T-cell (primary cell): ENCODE measurements around the gene SAMD4A. TPM values are rescaled to one million over a fixed set of nuclear protein-coding genes. Genes with fewer than 3 reads are reported as not detected.

ENCODE experiments used
- ATAC-seq, 4 experiments: fragments of 200-7000 bp in 3 of 4; fragments of 150-1000 bp in 1 of 4; cut with Tn5 transposase; replicated peaks in 1 of 4; 1 replicate in 3 of 4; 2 replicates in 1 of 4; pipeline ENCODE4 v1.10.0; 2021; ENCODE audit warnings: moderate library complexity in 3 of 4, mild to moderate bottlenecking in 2 of 4, moderate number of reproducible peaks in 1 of 4
- CTCF ChIA-PET, 2 donors: fragments of 300-600 bp; sonication (Branson Sonifier 250); formaldehyde crosslinking; loops; one replicate each; lab custom pipeline; 2022; ENCODE audit warnings: antibody characterized with exemption in 2 of 2; lab: Charles Lee
- POLR2A ChIA-PET, 2 donors: fragments of 300-600 bp; sonication (Branson Sonifier 250); formaldehyde crosslinking; loops; one replicate each; lab custom pipeline; 2022; ENCODE audit warnings: antibody characterized with exemption in 2 of 2; lab: Charles Lee
- DNase-seq, 35 experiments: peaks; one replicate each; pipeline versions ENCODE4 v3.0.0 to v3.0.0-alpha.2; 2013 to 2023
- H3K27ac ChIP-seq: one replicate; pipeline ENCODE4 v1.5.1; 2013; ENCODE audit warnings: low read length
- H3K27me3 ChIP-seq, 2 experiments: replicated peaks in 1 of 2; 1 replicate in 1 of 2; 2 replicates in 1 of 2; pipeline versions ENCODE4 v1.6.1 to v1.7.0; 2013; ENCODE audit warnings: low read length in 1 of 2, mixed read lengths in 1 of 2; ENCODE audit not compliant: control insufficient read depth in 2 of 2, insufficient read depth in 2 of 2; ENCODE audit errors: extremely low read depth in 1 of 2
- H3K36me3 ChIP-seq, 2 donors: 1 replicate in 1 of 2; 2 replicates in 1 of 2; pipeline versions ENCODE4 v1.6.1 to v1.7.0; 2013; ENCODE audit warnings: low read length in 1 of 2; ENCODE audit not compliant: control insufficient read depth in 2 of 2, insufficient read depth in 1 of 2; ENCODE audit errors: extremely low read depth in 1 of 2
- H3K4me1 ChIP-seq, 2 experiments: 1 replicate in 1 of 2; 2 replicates in 1 of 2; pipeline versions ENCODE4 v1.6.1 to v1.7.0; 2013; ENCODE audit warnings: low read length in 2 of 2, mixed read lengths in 1 of 2; ENCODE audit not compliant: insufficient read depth in 2 of 2, control insufficient read depth in 1 of 2; ENCODE audit errors: extremely low read depth in 1 of 2
- H3K4me3 ChIP-seq, 2 donors: 1 replicate in 1 of 2; 2 replicates in 1 of 2; pipeline versions ENCODE4 v1.5.1 to v1.7.0; 2013; ENCODE audit warnings: mild to moderate bottlenecking in 2 of 2, low read length in 1 of 2, moderate library complexity in 1 of 2; ENCODE audit not compliant: control insufficient read depth in 1 of 2; ENCODE audit errors: extremely low read depth in 1 of 2
- H3K9me3 ChIP-seq: 2 replicates; pipeline ENCODE4 v1.7.0; 2013
- H3K27ac Mint-ChIP-seq, 2 donors: one replicate each; pipeline ENCODE4 v1.8.0; 2020 to 2021; ENCODE audit warnings: mild to moderate bottlenecking in 2 of 2, mixed read lengths in 2 of 2
- H3K27me3 Mint-ChIP-seq, 2 donors: one replicate each; pipeline ENCODE4 v1.8.0; 2021 to 2022; ENCODE audit warnings: mixed read lengths in 2 of 2
- H3K36me3 Mint-ChIP-seq: one replicate; pipeline ENCODE4 v1.8.0; 2021; ENCODE audit warnings: mixed read lengths
- H3K4me1 Mint-ChIP-seq, 3 donors: one replicate each; pipeline ENCODE4 v1.8.0; 2020 to 2022; ENCODE audit warnings: mixed read lengths in 3 of 3, mild to moderate bottlenecking in 1 of 3
- H3K4me3 Mint-ChIP-seq, 3 donors: one replicate each; pipeline ENCODE4 v1.8.0; 2020 to 2022; ENCODE audit warnings: mild to moderate bottlenecking in 3 of 3, mixed read lengths in 3 of 3, moderate library complexity in 3 of 3
- H3K9me3 Mint-ChIP-seq, 3 donors: one replicate each; pipeline ENCODE4 v1.8.0; 2020 to 2022; ENCODE audit warnings: mixed read lengths in 3 of 3
- WGBS: methylation state at CpG from one replicate; pipeline ENCODE4 v1.1.5; 2013; ENCODE audit warnings: missing lambda C conversion rate; ENCODE audit not compliant: insufficient coverage; 5-methylcytosine and 5-hydroxymethylcytosine counted together
- total RNA-seq, 35 experiments: library from RNA in 6 of 35; stranded (reverse) in 6 of 35; fragments of 120-200 nt in 1 of 35; gene quantifications; one replicate each; pipeline versions ENCODE4 v1.2.1 to v1.2.4 and lab custom pipeline; 2013 to 2026

The SAMD4A gene
- total RNA-seq, 5 donors from 2014 or later (not counting 1 experiment from before 2014, with no cell fraction given), result 1.2 to 3.9 (median 1.3) TPM

DNA sequence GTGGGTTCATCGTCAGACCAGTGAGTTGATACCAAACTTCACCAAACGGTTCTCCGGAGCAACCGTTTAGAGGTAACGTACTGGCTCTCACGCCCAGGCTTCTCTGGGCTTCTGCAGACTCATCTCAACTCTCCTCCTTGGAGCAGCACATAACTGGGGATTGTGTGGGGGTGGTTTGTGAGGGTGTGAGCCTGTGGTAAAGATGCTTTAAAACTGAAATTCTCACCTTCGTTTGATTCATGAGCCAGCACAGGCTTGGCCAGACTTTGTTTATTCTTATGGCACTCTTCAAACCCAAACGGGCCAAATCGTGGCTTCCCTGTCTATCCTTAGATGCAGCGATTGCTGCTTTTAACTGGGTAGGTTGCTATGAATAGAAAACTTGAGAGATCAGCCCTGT, 121.3 kb downstream of the SAMD4A start:
- DNase-seq, result no peak
- ChIA-PET CTCF (no interaction called here), POLR2A (no interaction called here)
- Histone ChIP-seq H3K4me1 (no peaks in the 10 kb centered on the region), H3K27me3 (peaks cover 0 to 14% of the 10 kb centered on the region in 2 experiments), H3K9me3 (no peaks in the 10 kb centered on the region), H3K4me3 (no peak overlapping the region), H3K36me3 (no peaks in the 10 kb centered on the region), H3K27ac (no peak overlapping the region)
- H3K27ac Mint-ChIP-seq, result no peak overlapping the region
- no peak for ATAC-seq
- no peaks in the 10 kb centered on the region for H3K9me3 Mint-ChIP-seq
- no peak overlapping the region for H3K4me3 Mint-ChIP-seq
- H3K27me3 Mint-ChIP-seq, result peaks cover 4 to 10% of the 10 kb centered on the region in 2 donors
- no peaks in the 10 kb centered on the region for H3K36me3 Mint-ChIP-seq
- peaks cover 0 to 2% (median 0%) of the 10 kb centered on the region in 3 donors for H3K4me1 Mint-ChIP-seq
- 0% methylated on average over 1 of the region's 10 CpGs for WGBS

DNA sequence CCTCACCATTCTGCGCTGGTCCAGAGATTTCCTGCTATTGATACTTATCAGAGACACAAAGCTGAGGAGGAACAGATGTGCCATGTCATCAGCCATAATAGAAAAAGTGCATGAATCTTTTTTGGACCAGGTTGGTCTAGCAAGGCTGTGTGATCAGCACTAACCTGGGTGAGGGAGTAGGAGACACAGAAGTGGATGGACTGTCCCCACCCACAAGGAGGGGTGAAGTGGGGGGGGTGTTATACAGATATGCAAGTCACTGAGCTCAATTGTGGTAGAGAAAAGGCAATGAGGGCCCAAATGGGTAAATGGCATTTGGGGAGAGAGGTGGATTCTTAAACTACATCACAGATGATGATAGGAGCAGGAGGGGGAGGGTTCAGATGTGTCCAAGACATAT, 123.0 kb downstream of the SAMD4A start:
- no peaks in the 10 kb centered on the region for H3K9me3 ChIP-seq
- CTCF ChIA-PET, result interaction anchor here (0.6 to 3.1 kb wide), 7 partner anchors 14 to 162 kb away, joined by 3 to 29 read pairs (median 6); no protein-coding TSS in a partner anchor
- H3K4me3 ChIP-seq, result no peak overlapping the region
- H3K36me3 Mint-ChIP-seq, result no peaks in the 10 kb centered on the region
- no CpG with 5 or more reads among the region's 1 CpG for WGBS
- no peaks in the 10 kb centered on the region for H3K36me3 ChIP-seq
- peaks cover 0 to 2% (median 0%) of the 10 kb centered on the region in 3 donors for H3K4me1 Mint-ChIP-seq
- ATAC-seq, result no peak
- no peaks in the 10 kb centered on the region for H3K4me1 ChIP-seq
- H3K9me3 Mint-ChIP-seq, result no peaks in the 10 kb centered on the region
- peaks cover 0 to 16% of the 10 kb centered on the region in 2 experiments for H3K27me3 ChIP-seq
- no peak for DNase-seq
- no peak overlapping the region for H3K4me3 Mint-ChIP-seq
- no peak overlapping the region for H3K27ac Mint-ChIP-seq
- POLR2A ChIA-PET, result interaction anchor here in 1 of 2 donors (0.6 kb wide), 1 partner anchor 9 kb away, joined by 4 read pairs; no protein-coding TSS in a partner anchor
- no peak overlapping the region for H3K27ac ChIP-seq
- H3K27me3 Mint-ChIP-seq, result peaks cover 16 to 22% of the 10 kb centered on the region in 2 donors

DNA sequence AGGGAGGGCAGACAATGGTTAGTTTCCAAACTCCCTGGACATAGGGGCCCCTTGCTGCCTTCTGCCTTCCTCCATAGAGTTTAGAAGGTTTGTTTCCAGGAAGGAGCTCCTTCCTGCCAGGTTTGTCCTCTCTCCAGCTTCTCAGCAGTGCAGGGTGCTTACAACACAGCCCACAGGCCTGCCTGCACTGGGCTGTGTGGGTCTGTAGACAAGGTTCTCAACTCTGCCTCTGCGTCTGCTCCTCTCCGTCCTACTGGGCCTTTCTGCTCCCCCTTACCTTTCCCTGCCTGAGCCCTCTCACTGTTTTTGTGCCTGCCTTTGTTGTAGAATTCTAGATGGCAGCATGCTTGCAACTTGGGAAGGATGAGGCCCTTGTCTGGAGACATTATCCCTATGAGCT, 124.0 kb downstream of the SAMD4A start:
- CTCF ChIA-PET, result interaction anchor here (0.6 to 3.1 kb wide), 15 partner anchors 11 to 1085 kb away, joined by 3 to 29 read pairs (median 5); no protein-coding TSS in a partner anchor
- ATAC-seq (no peak), DNase-seq (no peak)
- POLR2A ChIA-PET, result interaction anchor here in 1 of 2 donors (0.6 to 0.8 kb wide), 2 partner anchors 15 to 1792 kb away, joined by 3 to 8 read pairs; no protein-coding TSS in a partner anchor
- no peaks in the 10 kb centered on the region for H3K4me1 Mint-ChIP-seq
- Histone ChIP-seq H3K27ac (no peak overlapping the region), H3K9me3 (no peaks in the 10 kb centered on the region), H3K4me3 (no peak overlapping the region), H3K36me3 (no peaks in the 10 kb centered on the region), H3K27me3 (peaks cover 0 to 16% of the 10 kb centered on the region in 2 experiments), H3K4me1 (no peaks in the 10 kb centered on the region)
- H3K36me3 Mint-ChIP-seq, result no peaks in the 10 kb centered on the region
- no peaks in the 10 kb centered on the region for H3K9me3 Mint-ChIP-seq
- peaks cover 16 to 22% of the 10 kb centered on the region in 2 donors for H3K27me3 Mint-ChIP-seq
- no CpG with 5 or more reads among the region's 2 CpGs for WGBS
- no peak overlapping the region for H3K4me3 Mint-ChIP-seq
- H3K27ac Mint-ChIP-seq, result no peak overlapping the region

DNA sequence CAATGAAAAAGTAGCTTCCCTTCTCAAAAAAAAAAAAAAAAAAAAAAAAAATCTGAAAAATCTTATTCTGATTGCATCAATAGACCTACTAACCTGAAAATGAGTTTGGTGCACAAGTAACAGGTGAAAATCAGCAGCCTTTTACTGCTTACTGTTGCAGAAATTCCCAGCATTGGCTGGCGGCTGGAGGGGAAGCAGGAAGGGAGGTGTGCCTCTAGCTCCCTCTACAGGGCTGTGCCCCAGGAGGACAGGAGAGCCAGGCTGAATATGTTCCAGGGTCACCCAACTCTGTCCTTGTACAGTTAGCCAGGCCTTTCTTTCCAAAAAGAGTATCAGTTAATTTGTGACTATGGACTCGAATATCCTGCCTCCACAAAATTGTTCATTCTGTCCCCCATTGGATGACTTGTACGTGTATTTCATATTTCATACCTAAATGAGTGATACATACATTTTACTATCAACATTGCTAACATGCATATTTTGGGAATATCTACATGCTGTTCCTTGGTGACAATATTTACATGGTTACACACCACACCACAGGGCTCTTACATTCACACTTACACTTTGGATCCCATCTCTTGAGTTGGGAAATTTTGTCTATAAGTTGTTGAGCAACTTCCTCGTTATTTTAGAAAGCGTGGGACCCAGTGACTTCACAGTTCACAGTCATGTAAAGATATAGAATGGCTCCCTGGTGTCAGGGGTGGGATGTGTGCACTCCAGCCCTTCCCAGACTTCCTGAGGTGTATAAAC, 124.8 kb downstream of the SAMD4A start:
- 100% methylated on average over 1 of the region's 5 CpGs for WGBS
- peak in 29 of 35 experiments; percentile 5 to 68 (median 27) for DNase-seq
- ATAC-seq, result peak; percentile 60 to 66 (median 63)
- ChIA-PET CTCF (interaction anchor here (0.6 to 3.1 kb wide), 16 partner anchors 11 to 1084 kb away, joined by 3 to 29 read pairs (median 4); no protein-coding TSS in a partner anchor), POLR2A (interaction anchor here in 1 of 2 donors (0.6 to 0.8 kb wide), 3 partner anchors 14 to 1791 kb away, joined by 3 to 8 read pairs (median 5); no protein-coding TSS in a partner anchor)
- no peak overlapping the region for H3K27ac Mint-ChIP-seq
- peaks cover 16 to 22% of the 10 kb centered on the region in 2 donors for H3K27me3 Mint-ChIP-seq
- H3K4me3 Mint-ChIP-seq, result no peak overlapping the region
- no peak overlapping the region for H3K4me3 ChIP-seq
- no peaks in the 10 kb centered on the region for H3K4me1 ChIP-seq
- H3K4me1 Mint-ChIP-seq, result no peaks in the 10 kb centered on the region
- peaks cover 0 to 16% of the 10 kb centered on the region in 2 experiments for H3K27me3 ChIP-seq
- no peak overlapping the region for H3K27ac ChIP-seq
- no peaks in the 10 kb centered on the region for H3K9me3 Mint-ChIP-seq
- no peaks in the 10 kb centered on the region for H3K36me3 Mint-ChIP-seq
- H3K9me3 ChIP-seq, result no peaks in the 10 kb centered on the region
- no peaks in the 10 kb centered on the region for H3K36me3 ChIP-seq

DNA sequence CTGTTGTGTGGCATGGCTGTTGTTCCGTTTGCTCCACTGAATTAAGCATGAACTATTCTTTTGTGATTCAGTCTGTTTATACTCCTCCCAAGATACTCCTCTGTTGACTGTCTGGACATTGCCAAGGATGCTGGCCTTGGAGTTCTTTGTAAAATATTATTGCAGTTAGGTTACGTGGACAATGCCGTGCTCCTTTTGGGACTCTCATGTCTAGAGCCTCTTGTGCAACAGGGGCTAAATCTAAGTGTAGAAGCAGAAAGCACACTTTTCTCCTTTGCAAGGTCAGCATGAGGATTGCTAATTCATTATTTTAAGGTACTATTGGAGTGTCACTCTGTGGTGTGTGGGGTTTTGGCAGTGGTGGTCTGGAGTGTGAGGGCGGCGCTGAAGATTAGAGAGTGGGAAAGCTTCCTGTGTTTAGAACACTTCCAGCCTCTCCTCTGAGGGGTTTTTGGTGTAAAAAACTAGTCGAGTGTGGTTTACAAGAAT, 125.4 kb downstream of the SAMD4A start:
- H3K27ac Mint-ChIP-seq, result no peak overlapping the region
- CTCF ChIA-PET, result interaction anchor here (2.3 to 3.1 kb wide), 2 partner anchors 128 kb away, joined by 6 to 29 read pairs; no protein-coding TSS in a partner anchor

DNA sequence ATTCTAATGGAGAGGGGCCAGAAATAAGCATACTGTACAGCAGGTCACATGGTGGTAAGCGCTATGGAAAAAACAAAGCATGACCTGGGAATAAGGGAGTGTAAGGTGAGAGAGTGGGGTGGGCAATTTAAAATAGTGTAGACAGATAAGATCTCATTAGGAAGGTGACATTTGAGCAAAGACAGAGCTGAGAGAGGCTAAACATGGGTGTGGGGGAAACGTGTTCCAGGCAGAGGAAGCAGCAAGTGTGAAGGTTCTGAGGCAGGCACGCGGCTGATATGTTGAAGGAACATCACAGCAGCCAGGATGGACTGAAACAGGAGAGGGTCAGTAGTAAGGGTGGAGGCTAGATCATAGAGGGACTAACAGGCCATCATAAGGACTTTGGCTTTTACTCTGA, 126.8 kb downstream of the SAMD4A start:
- no peak overlapping the region for H3K27ac ChIP-seq
- Mint-ChIP-seq H3K9me3 (no peaks in the 10 kb centered on the region), H3K27me3 (peaks cover 13 to 18% of the 10 kb centered on the region in 2 donors), H3K4me3 (no peak overlapping the region), H3K36me3 (no peaks in the 10 kb centered on the region), H3K27ac (no peak overlapping the region), H3K4me1 (no peaks in the 10 kb centered on the region)
- DNase-seq (no peak), ATAC-seq (no peak)
- H3K36me3 ChIP-seq, result no peaks in the 10 kb centered on the region
- ChIA-PET CTCF (interaction anchor here in 1 of 2 donors (1.5 kb wide), 1 partner anchor 130 kb away, joined by 7 read pairs; no protein-coding TSS in a partner anchor), POLR2A (no interaction called here)
- WGBS, result 91% methylated on average over 4 of the region's 4 CpGs
- no peaks in the 10 kb centered on the region for H3K4me1 ChIP-seq
- no peak overlapping the region for H3K4me3 ChIP-seq
- H3K27me3 ChIP-seq, result peaks cover 0 to 12% of the 10 kb centered on the region in 2 experiments
- H3K9me3 ChIP-seq, result no peaks in the 10 kb centered on the region

More for the DNA sequence above, 125.4 kb downstream of the SAMD4A start:
- no peaks in the 10 kb centered on the region for H3K9me3 Mint-ChIP-seq
- no peak for ATAC-seq
- no peaks in the 10 kb centered on the region for H3K9me3 ChIP-seq
- POLR2A ChIA-PET, result no interaction called here
- WGBS, result 100% methylated on average over 2 of the region's 6 CpGs
- H3K4me1 ChIP-seq, result no peaks in the 10 kb centered on the region
- peaks cover 0 to 17% of the 10 kb centered on the region in 2 experiments for H3K27me3 ChIP-seq
- no peak for DNase-seq
- H3K27ac ChIP-seq, result no peak overlapping the region
- H3K4me3 Mint-ChIP-seq, result no peak overlapping the region
- peaks cover 13 to 18% of the 10 kb centered on the region in 2 donors for H3K27me3 Mint-ChIP-seq
- no peak overlapping the region for H3K4me3 ChIP-seq
- H3K4me1 Mint-ChIP-seq, result no peaks in the 10 kb centered on the region
- H3K36me3 ChIP-seq, result no peaks in the 10 kb centered on the region
- H3K36me3 Mint-ChIP-seq, result no peaks in the 10 kb centered on the region
